Panc1 (cell line): Measurements from ENCODE around the gene JOSD1. TPM values are rescaled to one million over a fixed set of nuclear protein-coding genes. Genes with fewer than 3 reads are reported as not detected.

Source experiments
- ATAC-seq: fragments of 200-7000 bp; cut with Tn5 transposase; 2 replicates; pipeline ENCODE4 v1.9.1; 2020; ENCODE audit warnings: mild to moderate bottlenecking, moderate library complexity
- BruUV-seq: library from RNA; stranded (reverse); fragments of 400-500 nt; replicated peaks from 2 replicates; lab custom pipeline; 2021; lab: Mats Ljungman, UMichigan
- CTCF ChIA-PET: fragments of 300-600 bp; sonication (Branson Sonifier 250); formaldehyde crosslinking; loops from one replicate; lab custom pipeline; 2022; ENCODE audit warnings: antibody characterized with exemption; lab: Charles Lee
- POLR2A ChIA-PET: fragments of 300-600 bp; sonication (Branson Sonifier 250); formaldehyde crosslinking; loops from one replicate; lab custom pipeline; 2022; ENCODE audit warnings: antibody characterized with exemption; lab: Charles Lee
- DNase-seq: peaks from one replicate; pipeline ENCODE4 v3.0.0-alpha.2; 2010; ENCODE audit warnings: low read depth, low spot score
- H3K27ac ChIP-seq: 2 replicates; pipeline ENCODE4 v1.5.1; 2011; ENCODE audit warnings: mild to moderate bottlenecking, low read length, inconsistent platforms
- H3K27me3 ChIP-seq: fragments of 200-500 bp; sonication (Bioruptor generic); 2 replicates; pipeline ENCODE4 v1.6.0; 2014; ENCODE audit warnings: low read length, inconsistent platforms; ENCODE audit not compliant: control insufficient read depth, insufficient read depth
- H3K36me3 ChIP-seq: fragments of 200-500 bp; sonication (Bioruptor generic); 2 replicates; pipeline ENCODE4 v1.5.1; 2014; ENCODE audit warnings: inconsistent platforms, mild to moderate bottlenecking, low read length, moderate library complexity; ENCODE audit not compliant: control insufficient read depth, insufficient read depth
- H3K4me1 ChIP-seq: 2 replicates; pipeline ENCODE4 v1.5.1; 2011; ENCODE audit warnings: inconsistent platforms, mild to moderate bottlenecking, low read length, moderate library complexity; ENCODE audit not compliant: control insufficient read depth, insufficient read depth
- H3K4me3 ChIP-seq, 2 experiments: 2 replicates each; pipeline ENCODE4 v1.5.1; 2011 to 2012; ENCODE audit warnings: low read depth in 2 of 2, low read length in 2 of 2, mild to moderate bottlenecking in 2 of 2, inconsistent platforms in 1 of 2, moderate library complexity in 1 of 2
- H3K9me3 ChIP-seq: fragments of 200-500 bp; sonication (Bioruptor generic); 2 replicates; pipeline ENCODE4 v1.5.1; 2014; ENCODE audit warnings: low read depth, mild to moderate bottlenecking, inconsistent platforms, low read length, moderate library complexity; ENCODE audit not compliant: control insufficient read depth, insufficient read depth
- POLR2AphosphoS5 ChIP-seq: IDR thresholded peaks from 2 replicates; pipeline ENCODE4 v1.6.1; 2012; ENCODE audit warnings: mild to moderate bottlenecking, low read depth, low read length, moderate library complexity
- REST ChIP-seq, 2 experiments: IDR thresholded peaks; 2 replicates each; pipeline ENCODE4 v1.6.1; 2011 to 2012; ENCODE audit warnings: low read depth in 2 of 2, control low read depth in 1 of 2, low read length in 1 of 2, mild to moderate bottlenecking in 1 of 2, moderate library complexity in 1 of 2; ENCODE audit not compliant: insufficient read depth in 1 of 2
- SIN3A ChIP-seq: IDR thresholded peaks from 2 replicates; pipeline ENCODE4 v1.6.1; 2012; ENCODE audit warnings: low read depth, mild to moderate bottlenecking, low read length, moderate library complexity, borderline replicate concordance; ENCODE audit not compliant: insufficient read depth
- TCF7L2 ChIP-seq: IDR thresholded peaks from 2 replicates; pipeline ENCODE4 v1.6.1; 2011; ENCODE audit warnings: mild to moderate bottlenecking, low read depth, low read length, inconsistent platforms
- in situ Hi-C: cut with HindIII; loops from 2 replicates; pipeline ENCODE4 v1.10.0; 2016; ENCODE audit warnings: low sequenced_read_pairs, low pct_unique_long_range_greater_than_20kb
- intact Hi-C: fragments of 100-400 bp; cut with micrococcal nuclease; formaldehyde crosslinking; loops from one replicate; pipeline ENCODE4 v1.10.0; 2022; ENCODE audit not compliant: unreplicated experiment
- total RNA-seq: library from RNA; stranded (reverse); gene quantifications from one replicate; pipeline ENCODE4 v1.2.1, GENCODE V29; 2021; ENCODE audit not compliant: unreplicated experiment
- TF ChIP-seq, protein P1 (sequence below): fragments of 450-650 bp; IDR thresholded peaks from 2 replicates; pipeline ENCODE4 v1.5.1; 2017; ENCODE audit warnings: mild to moderate bottlenecking

Gene JOSD1
- total RNA-seq, 1 experiment from 2014 or later: 35.1 TPM

DNA sequence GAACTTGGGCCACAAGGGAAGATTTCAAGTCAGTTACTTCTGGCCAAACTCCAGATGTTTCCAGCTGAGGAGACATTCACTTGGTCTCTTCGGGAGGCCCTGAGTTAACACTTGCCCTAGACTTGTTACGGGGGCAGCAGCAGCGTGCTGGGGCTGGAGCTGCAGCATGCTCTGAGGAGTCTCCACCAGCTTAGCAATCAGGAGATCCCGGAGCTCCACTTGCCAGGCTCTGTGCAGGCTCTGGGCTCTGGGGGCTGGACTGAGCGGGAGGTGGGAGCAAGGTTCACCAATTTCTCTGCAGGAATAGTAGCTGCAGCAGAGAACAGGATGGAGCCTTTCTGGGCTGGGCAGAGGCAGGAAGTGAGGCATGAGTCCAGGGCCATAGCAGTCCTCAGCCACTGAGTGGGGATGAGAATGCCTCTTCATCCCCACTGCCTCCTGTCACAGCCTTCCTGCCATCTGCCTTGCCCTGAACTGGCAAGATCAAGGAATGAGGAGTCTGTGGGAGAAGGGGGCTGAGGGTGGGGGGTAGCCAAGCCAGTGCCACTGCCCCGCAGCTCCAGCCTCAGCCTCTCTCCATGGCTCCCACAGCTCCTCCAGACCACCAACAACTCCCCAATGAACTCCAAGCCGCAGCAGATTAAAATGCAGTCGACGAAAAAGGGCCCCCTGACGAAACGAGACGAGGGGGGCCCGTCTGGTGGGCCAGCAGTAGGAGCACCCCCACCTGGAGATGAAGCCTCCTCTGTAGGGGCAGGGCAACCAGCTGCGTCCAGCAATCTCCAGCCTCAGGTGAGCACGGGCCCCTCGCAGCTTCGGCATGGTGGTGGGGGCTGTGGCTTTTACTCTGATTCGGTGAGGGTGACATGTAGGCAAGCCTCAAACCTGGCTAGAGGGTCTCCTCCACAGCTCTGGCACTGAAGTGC is 28.4 kb upstream of the JOSD1 start:
- H3K9me3 ChIP-seq: no peaks in the 10 kb centered on the region
- DNase-seq (no peak), ATAC-seq (no peak)
- no peaks in the 10 kb centered on the region; the same call in 1 of the 2 replicates for H3K36me3 ChIP-seq
- intact Hi-C loops: no loop called here
- H3K4me1 ChIP-seq: no peaks in the 10 kb centered on the region
- ChIA-PET POLR2A (interaction anchor here (0.6 kb wide), 1 partner anchor 575 kb away, joined by 5 read pairs; no protein-coding TSS in a partner anchor), CTCF (no interaction called here)
- H3K27me3 ChIP-seq: no peaks in the 10 kb centered on the region
- BruUV-seq: no TSS peak
- no peak overlapping the region for H3K4me3 ChIP-seq
- in situ Hi-C loops: no loop called here
- no peak overlapping the region for H3K27ac ChIP-seq
- TF ChIP-seq POLR2AphosphoS5 (no peak), TCF7L2 (no peak)
- TF ChIP-seq, protein P1, sequence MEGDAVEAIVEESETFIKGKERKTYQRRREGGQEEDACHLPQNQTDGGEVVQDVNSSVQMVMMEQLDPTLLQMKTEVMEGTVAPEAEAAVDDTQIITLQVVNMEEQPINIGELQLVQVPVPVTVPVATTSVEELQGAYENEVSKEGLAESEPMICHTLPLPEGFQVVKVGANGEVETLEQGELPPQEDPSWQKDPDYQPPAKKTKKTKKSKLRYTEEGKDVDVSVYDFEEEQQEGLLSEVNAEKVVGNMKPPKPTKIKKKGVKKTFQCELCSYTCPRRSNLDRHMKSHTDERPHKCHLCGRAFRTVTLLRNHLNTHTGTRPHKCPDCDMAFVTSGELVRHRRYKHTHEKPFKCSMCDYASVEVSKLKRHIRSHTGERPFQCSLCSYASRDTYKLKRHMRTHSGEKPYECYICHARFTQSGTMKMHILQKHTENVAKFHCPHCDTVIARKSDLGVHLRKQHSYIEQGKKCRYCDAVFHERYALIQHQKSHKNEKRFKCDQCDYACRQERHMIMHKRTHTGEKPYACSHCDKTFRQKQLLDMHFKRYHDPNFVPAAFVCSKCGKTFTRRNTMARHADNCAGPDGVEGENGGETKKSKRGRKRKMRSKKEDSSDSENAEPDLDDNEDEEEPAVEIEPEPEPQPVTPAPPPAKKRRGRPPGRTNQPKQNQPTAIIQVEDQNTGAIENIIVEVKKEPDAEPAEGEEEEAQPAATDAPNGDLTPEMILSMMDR: no peak

GRCh38 chr22:38727530-38728451 is 27.0 kb upstream of the JOSD1 start:
- ATAC-seq (no peak), DNase-seq (no peak)
- H3K4me3 ChIP-seq: no peak overlapping the region
- no peaks in the 10 kb centered on the region for H3K4me1 ChIP-seq
- H3K36me3 ChIP-seq: no peaks in the 10 kb centered on the region; the same call in 1 of the 2 replicates
- intact Hi-C loops (no loop called here), in situ Hi-C loops (no loop called here)
- ChIA-PET CTCF (no interaction called here), POLR2A (no interaction called here)
- H3K9me3 ChIP-seq: no peaks in the 10 kb centered on the region
- no TSS peak for BruUV-seq
- TF ChIP-seq TCF7L2 (no peak), SIN3A (no peak), REST (IDR thresholded peaks at IDR 0.05; ENCODE audit: insufficient read depth in 1 of 2, low read depth in 2 of 2, low read length in 1 of 2) (no peak), POLR2AphosphoS5 (no peak)
- TF ChIP-seq, protein P1: no peak
- no peak overlapping the region for H3K27ac ChIP-seq
- H3K27me3 ChIP-seq: no peaks in the 10 kb centered on the region
